NB4 (cell line): Measurements from ENCODE around the gene MPRIP.

Experiments used
- DNase-seq: peaks from one replicate; pipeline ENCODE4 v3.0.0; 2010; ENCODE audit warnings: low read depth
- H3K4me3 ChIP-seq: one replicate; pipeline ENCODE4 v1.5.1; 2011; ENCODE audit warnings: mild to moderate bottlenecking, low read depth, low read length, moderate library complexity
- MYC ChIP-seq: IDR thresholded peaks from 2 replicates; pipeline ENCODE4 v1.6.1; 2011; ENCODE audit warnings: low read depth, low read length
- POLR2A ChIP-seq: IDR thresholded peaks from 2 replicates; pipeline ENCODE4 v1.6.1; 2011; ENCODE audit warnings: mild to moderate bottlenecking; ENCODE audit not compliant: insufficient read length; ENCODE audit errors: extremely low read depth
- TF ChIP-seq, protein P1 (sequence below): IDR thresholded peaks from 2 replicates; pipeline ENCODE4 v1.6.1; 2011; ENCODE audit warnings: low read depth, low read length
- TF ChIP-seq, protein P2 (sequence below): IDR thresholded peaks from one replicate; pipeline ENCODE4 v1.5.1; 2012; ENCODE audit warnings: low read depth, low read length

MPRIP gene

DNA sequence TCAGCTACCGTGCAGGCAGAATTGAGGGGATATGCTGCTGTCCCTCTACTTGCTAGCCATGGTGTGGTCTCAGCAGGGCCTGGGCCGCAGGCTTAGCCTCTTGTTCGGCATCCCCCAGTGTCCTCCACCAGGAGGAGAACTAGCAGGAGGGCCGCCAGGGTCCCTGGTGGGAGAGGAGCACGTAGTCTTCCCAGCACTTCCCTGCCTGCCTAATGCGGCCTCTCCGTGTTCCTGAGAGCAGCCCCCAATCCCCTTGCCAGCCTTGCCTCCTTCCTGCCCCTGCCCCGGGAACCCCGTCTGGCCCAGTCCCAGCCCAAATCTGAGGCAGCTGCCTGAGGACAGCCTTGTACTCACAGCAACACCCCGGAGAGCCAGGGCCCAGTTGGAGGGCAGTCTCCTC, 125.7 kb downstream of the MPRIP start:
- no peak overlapping the region for H3K4me3 ChIP-seq
- no peak for DNase-seq
- TF ChIP-seq, protein P1, sequence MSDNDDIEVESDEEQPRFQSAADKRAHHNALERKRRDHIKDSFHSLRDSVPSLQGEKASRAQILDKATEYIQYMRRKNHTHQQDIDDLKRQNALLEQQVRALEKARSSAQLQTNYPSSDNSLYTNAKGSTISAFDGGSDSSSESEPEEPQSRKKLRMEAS, result no peak
- TF ChIP-seq MYC (no peak), POLR2A (no peak)
- TF ChIP-seq, protein P2, sequence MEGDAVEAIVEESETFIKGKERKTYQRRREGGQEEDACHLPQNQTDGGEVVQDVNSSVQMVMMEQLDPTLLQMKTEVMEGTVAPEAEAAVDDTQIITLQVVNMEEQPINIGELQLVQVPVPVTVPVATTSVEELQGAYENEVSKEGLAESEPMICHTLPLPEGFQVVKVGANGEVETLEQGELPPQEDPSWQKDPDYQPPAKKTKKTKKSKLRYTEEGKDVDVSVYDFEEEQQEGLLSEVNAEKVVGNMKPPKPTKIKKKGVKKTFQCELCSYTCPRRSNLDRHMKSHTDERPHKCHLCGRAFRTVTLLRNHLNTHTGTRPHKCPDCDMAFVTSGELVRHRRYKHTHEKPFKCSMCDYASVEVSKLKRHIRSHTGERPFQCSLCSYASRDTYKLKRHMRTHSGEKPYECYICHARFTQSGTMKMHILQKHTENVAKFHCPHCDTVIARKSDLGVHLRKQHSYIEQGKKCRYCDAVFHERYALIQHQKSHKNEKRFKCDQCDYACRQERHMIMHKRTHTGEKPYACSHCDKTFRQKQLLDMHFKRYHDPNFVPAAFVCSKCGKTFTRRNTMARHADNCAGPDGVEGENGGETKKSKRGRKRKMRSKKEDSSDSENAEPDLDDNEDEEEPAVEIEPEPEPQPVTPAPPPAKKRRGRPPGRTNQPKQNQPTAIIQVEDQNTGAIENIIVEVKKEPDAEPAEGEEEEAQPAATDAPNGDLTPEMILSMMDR, result no peak

DNA sequence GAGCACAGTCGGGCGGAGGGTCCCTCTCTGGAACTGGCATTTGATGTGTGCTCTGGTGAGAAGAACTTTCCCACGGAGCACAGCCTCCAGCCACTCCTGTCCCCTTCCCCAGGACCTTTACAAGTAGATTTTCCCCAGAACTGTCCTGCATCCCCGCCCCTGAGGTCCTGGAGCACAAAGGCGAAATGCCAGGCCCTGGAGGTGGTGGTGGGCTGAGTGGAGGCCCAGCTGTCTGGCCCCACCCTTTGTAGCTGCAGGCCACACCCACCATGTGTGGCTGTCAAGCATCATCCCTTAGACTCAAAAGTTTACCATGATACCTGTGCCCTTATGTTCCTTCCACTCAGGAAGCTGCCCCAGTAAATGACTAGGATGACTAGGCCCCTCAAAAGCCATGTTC, 126.1 kb downstream of the MPRIP start:
- DNase-seq, result no peak
- TF ChIP-seq MYC (no peak), POLR2A (no peak)
- TF ChIP-seq, protein P2, result no peak
- TF ChIP-seq, protein P1, result no peak

DNA sequence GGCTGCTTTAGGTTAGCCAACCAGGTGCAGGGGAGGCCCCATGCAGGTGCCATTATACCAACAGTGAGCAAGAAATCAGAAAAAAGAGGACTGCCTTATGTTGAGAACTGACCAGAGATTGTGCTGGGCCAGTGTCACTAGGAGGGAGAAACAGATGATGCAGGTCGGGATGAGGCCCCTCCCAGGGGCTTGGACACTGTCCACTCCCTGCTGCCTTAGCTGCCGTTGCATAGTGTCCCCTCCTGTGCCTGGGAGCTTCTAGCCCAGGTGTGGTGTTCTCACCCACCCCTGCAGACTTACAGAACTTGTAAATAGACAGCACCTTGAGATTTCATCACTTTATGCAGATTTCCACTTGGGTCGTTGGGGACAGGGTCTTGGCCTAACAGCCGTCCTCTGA, 127.1 kb downstream of the MPRIP start:
- DNase-seq, result no peak
- H3K4me3 ChIP-seq, result no peak overlapping the region
- TF ChIP-seq, protein P1, result no peak
- TF ChIP-seq, protein P2, result no peak
- TF ChIP-seq POLR2A (no peak), MYC (no peak)

More for the DNA sequence above, 126.1 kb downstream of the MPRIP start:
- no peak overlapping the region for H3K4me3 ChIP-seq

DNA sequence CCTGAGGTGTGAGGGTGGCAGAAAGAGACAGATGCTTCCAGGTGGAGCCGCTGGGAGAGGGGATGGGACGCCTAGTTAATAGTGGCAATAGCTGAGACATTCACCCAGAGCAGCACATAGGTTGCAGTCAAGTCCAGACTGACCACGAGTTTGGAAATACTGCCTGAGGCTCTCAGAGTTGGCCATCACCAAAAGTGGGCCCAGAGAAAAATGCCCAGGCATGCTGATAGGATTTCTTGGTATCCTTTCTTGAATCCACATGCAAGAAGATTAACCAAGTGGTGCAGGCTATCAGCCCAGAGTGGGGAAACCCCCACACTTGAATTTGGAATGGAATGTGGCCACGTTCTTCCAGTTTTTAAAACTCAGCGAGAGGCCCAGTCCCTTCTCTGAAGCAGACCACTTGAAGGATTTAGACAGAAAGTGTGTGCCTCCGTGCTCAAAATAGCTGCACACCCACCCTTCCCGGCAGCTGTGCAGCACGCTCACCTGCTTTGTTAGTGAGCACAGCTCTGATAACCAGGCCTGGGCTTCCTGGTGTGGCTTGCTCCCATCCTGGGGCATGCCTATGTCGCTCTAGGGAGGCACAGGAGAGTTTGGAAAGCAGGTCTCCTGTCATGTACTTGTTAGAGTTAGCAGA, 128.2 kb downstream of the MPRIP start:
- no peak overlapping the region for H3K4me3 ChIP-seq
- no peak for DNase-seq
- TF ChIP-seq, protein P1, result no peak
- TF ChIP-seq POLR2A, result no peak
- TF ChIP-seq, protein P2, result no peak
- TF ChIP-seq MYC, result no peak

DNA sequence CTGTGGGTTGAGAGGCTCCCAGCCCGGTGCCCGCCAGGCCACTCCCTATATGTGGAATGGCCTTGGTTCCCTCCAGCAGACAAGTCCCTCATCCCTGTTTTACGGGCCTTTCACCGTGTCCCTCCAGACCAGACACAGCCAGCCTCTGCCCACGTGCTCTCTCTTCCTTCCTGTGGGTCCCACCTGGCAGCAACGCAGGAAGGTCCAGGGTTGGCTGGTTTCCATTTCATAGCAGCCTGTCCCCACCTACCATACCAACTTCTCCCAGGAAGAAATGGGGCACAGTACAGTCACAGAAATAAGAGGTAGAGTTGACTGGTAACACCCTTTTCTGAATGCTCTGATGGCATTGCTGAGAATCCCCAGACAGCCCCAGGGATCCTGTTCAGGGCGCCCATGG, 128.9 kb downstream of the MPRIP start:
- DNase-seq, result no peak
- TF ChIP-seq, protein P1, result no peak
- TF ChIP-seq MYC (no peak), POLR2A (no peak)
- TF ChIP-seq, protein P2, result no peak
- H3K4me3 ChIP-seq, result no peak overlapping the region
